Breast epithelium (tissue), 4 donors: ENCODE results near the gene FAM83B. TPM values are rescaled to one million over a fixed set of nuclear protein-coding genes. Genes with fewer than 3 reads are reported as not detected.

Source experiments
- DNase-seq, 2 donors: peaks; one replicate each; pipeline ENCODE4 v3.0.0-alpha.2; 2019; ENCODE audit warnings: low spot score in 2 of 2
- H3K27ac ChIP-seq, 2 donors: fragments of 200-600 bp; sonication (generic) in 1 of 2; one replicate each; pipeline ENCODE4 v1.5.1; 2016 to 2019; ENCODE audit warnings: mild to moderate bottlenecking in 1 of 2
- H3K27me3 ChIP-seq, 2 donors: fragments of 200-600 bp; sonication (generic) in 1 of 2; one replicate each; pipeline versions ENCODE4 v1.5.1 to v1.6.0; 2017 to 2019; ENCODE audit warnings: control low read depth in 1 of 2, mild to moderate bottlenecking in 1 of 2
- H3K36me3 ChIP-seq: fragments of 200-600 bp; one replicate; pipeline ENCODE4 v1.5.1; 2019
- H3K4me1 ChIP-seq, 2 donors: fragments of 200-600 bp; sonication (generic); one replicate each; pipeline ENCODE4 v1.5.1; 2016 to 2019; ENCODE audit warnings: control low read depth in 1 of 2
- H3K4me3 ChIP-seq, 3 donors: fragments of 200-600 bp; sonication (generic); 1 replicate in 2 of 3; 2 replicates in 1 of 3; pipeline ENCODE4 v1.5.1; 2016 to 2019; ENCODE audit warnings: mild to moderate bottlenecking in 3 of 3, moderate library complexity in 2 of 3
- H3K9me3 ChIP-seq, 2 donors: fragments of 200-600 bp; sonication (generic) in 1 of 2; one replicate each; pipeline ENCODE4 v1.5.1; 2016 to 2019; ENCODE audit warnings: control low read depth in 1 of 2
- CTCF ChIP-seq, 3 donors: fragments of 450-650 bp; IDR thresholded peaks; one replicate each; pipeline ENCODE4 v1.5.1; 2016 to 2017; ENCODE audit warnings: antibody characterized with exemption in 3 of 3, mild to moderate bottlenecking in 3 of 3, moderate library complexity in 3 of 3
- POLR2A ChIP-seq: fragments of 450-650 bp; IDR thresholded peaks from one replicate; pipeline ENCODE4 v1.6.1; 2016; ENCODE audit warnings: antibody characterized with exemption, mild to moderate bottlenecking, moderate library complexity
- POLR2AphosphoS5 ChIP-seq, 3 donors: sonication (generic); formaldehyde crosslinking; IDR thresholded peaks; one replicate each; pipeline ENCODE4 v1.6.1; 2017; ENCODE audit warnings: antibody characterized with exemption in 3 of 3
- intact Hi-C: fragments of 100-400 bp; cut with DNase I; formaldehyde crosslinking; loops from one replicate; pipeline ENCODE4 v1.15.1; 2023; ENCODE audit warnings: low total_unique reads
- total RNA-seq, 3 donors: library from RNA; depleted of rRNA; stranded (reverse); fragments of >200 nt; gene quantifications; one replicate each; pipeline ENCODE4 v1.1.0, GENCODE V29; 2016

Gene FAM83B
- total RNA-seq, 3 donors from 2014 or later, result 0.16 to 13.6 (median 8.8) TPM

- no peaks in the 10 kb centered on the region for H3K9me3 ChIP-seq
- no peak overlapping the region for H3K4me3 ChIP-seq
- H3K27ac ChIP-seq, result no peak overlapping the region
- intact Hi-C loops, result no loop called here
- H3K27me3 ChIP-seq, result no peaks in the 10 kb centered on the region
- DNase-seq, result no peak
- TF ChIP-seq POLR2A (no peak), POLR2AphosphoS5 (IDR thresholded peaks at IDR 0.05) (no peak), CTCF (IDR thresholded peaks at IDR 0.05) (no peak)
- no peaks in the 10 kb centered on the region for H3K36me3 ChIP-seq
- H3K4me1 ChIP-seq, result no peaks in the 10 kb centered on the region
These were observed 51.1 kb downstream of the FAM83B start for GRCh38 chr6:54897462-54898189.

- intact Hi-C loops, result no loop called here
- Histone ChIP-seq H3K27me3 (no peaks in the 10 kb centered on the region), H3K4me1 (no peaks in the 10 kb centered on the region), H3K4me3 (no peak overlapping the region), H3K27ac (no peak overlapping the region), H3K36me3 (no peaks in the 10 kb centered on the region), H3K9me3 (no peaks in the 10 kb centered on the region)
- no peak for DNase-seq
- TF ChIP-seq POLR2A, result no peak
These were observed 52.2 kb downstream of the FAM83B start for GRCh38 chr6:54898767-54899166.

DNA sequence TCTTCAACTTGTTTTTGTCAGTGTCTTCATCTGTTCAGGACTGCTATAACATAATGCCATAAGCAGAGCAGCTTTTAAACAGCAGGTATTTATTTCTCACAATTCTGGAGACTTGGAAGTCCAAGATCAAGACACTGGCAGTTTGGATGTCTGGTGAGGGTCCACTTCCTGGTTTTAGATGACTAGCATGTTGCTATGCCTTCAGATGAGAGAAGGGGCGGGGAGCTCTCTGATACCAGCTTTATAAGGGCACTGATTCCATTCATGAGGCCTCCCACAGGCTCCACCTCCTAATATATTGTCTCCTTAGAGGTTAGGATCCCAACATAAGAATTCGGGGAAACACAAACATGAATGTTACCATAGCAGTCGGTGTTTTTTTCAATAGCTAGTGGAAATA lies 52.9 kb downstream of the FAM83B start:
- TF ChIP-seq POLR2A (no peak), CTCF (IDR thresholded peaks at IDR 0.05) (no peak), POLR2AphosphoS5 (IDR thresholded peaks at IDR 0.05) (no peak)
- Histone ChIP-seq H3K9me3 (no peaks in the 10 kb centered on the region), H3K27me3 (no peaks in the 10 kb centered on the region), H3K4me3 (no peak overlapping the region), H3K27ac (no peak overlapping the region), H3K4me1 (no peaks in the 10 kb centered on the region), H3K36me3 (no peaks in the 10 kb centered on the region)
- DNase-seq, result no peak
- intact Hi-C loops, result no loop called here

DNA sequence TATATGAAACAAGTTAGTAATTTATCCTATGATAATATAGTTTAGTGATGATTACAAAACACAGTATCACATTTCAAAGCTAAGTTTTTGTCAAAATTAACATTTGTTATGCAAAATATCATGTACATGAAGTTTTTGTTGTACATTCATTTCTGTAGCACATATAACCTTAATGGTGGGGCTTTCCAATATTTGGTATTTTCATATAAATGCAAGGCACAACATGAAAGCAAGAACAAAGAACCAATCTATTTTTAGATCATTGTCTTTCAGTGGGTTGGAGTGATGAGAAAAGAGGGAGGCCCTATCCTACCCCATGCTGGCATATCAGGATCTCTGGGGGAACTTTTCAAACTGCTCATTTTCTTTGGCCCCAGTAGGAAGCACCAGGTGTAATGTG lies 53.4 kb downstream of the FAM83B start:
- no peak overlapping the region for H3K27ac ChIP-seq
- no peaks in the 10 kb centered on the region for H3K27me3 ChIP-seq
- no peaks in the 10 kb centered on the region for H3K36me3 ChIP-seq
- intact Hi-C loops, result no loop called here
- no peak for DNase-seq
- no peak overlapping the region for H3K4me3 ChIP-seq
- H3K9me3 ChIP-seq, result no peaks in the 10 kb centered on the region
- H3K4me1 ChIP-seq, result no peaks in the 10 kb centered on the region
- TF ChIP-seq POLR2A (no peak), POLR2AphosphoS5 (IDR thresholded peaks at IDR 0.05) (no peak)

- Histone ChIP-seq H3K4me1 (no peaks in the 10 kb centered on the region), H3K9me3 (no peaks in the 10 kb centered on the region), H3K27me3 (no peaks in the 10 kb centered on the region), H3K27ac (no peak overlapping the region), H3K4me3 (no peak overlapping the region), H3K36me3 (no peaks in the 10 kb centered on the region)
- DNase-seq, result no peak
- intact Hi-C loops, result no loop called here
- TF ChIP-seq CTCF (IDR thresholded peaks at IDR 0.05), result no peak
- TF ChIP-seq POLR2A, result no peak
- TF ChIP-seq POLR2AphosphoS5 (IDR thresholded peaks at IDR 0.05), result no peak
These were observed 54.1 kb downstream of the FAM83B start for GRCh38 chr6:54900666-54901065.

DNA sequence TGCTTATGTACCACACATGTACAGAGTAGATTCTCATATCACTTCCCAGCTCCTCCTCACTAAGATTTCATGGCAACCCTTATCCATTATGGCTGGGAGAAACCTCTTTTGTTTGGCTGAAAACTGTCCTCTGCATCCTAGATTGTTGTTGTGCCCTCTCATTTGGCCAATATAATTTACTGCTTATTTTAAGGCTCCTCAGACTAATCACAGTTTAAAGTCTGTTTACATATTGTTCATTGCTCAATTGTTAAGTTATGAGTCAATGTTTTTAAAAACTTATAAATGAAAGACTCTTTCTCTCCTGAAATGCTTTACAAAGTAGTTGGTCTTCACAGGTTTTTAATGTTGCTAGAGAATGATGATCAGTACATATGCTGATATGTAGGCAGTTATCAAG lies 57.3 kb downstream of the FAM83B start:
- H3K9me3 ChIP-seq, result no peaks in the 10 kb centered on the region
- TF ChIP-seq CTCF (IDR thresholded peaks at IDR 0.05) (no peak), POLR2AphosphoS5 (IDR thresholded peaks at IDR 0.05) (no peak), POLR2A (no peak)
- H3K4me3 ChIP-seq, result no peak overlapping the region
- intact Hi-C loops, result no loop called here
- no peaks in the 10 kb centered on the region for H3K27me3 ChIP-seq
- H3K36me3 ChIP-seq, result no peaks in the 10 kb centered on the region
- no peaks in the 10 kb centered on the region for H3K4me1 ChIP-seq
- H3K27ac ChIP-seq, result no peak overlapping the region
- DNase-seq, result no peak
